ENCODE data around the gene NME9.

Gene NME9

GRCh38 chr3:138289260-138289659, 40.4 kb downstream of the NME9 start:
- Histone ChIP-seq H3K4me3 (ENCODE audit: low read length in 2 of 2) (no peak overlapping the region), H3K9ac (ENCODE audit: low read depth, low read length, poor library complexity) (no peak overlapping the region), H3K4me2 (ENCODE audit: insufficient read depth, low read length, poor library complexity, severe bottlenecking) (no peak overlapping the region), H3K27me3 (ENCODE audit: control insufficient read depth in 3 of 3, insufficient read depth in 3 of 3, low read depth in 1 of 3, low read length in 3 of 3) (no peaks in the 10 kb centered on the region), H2BK15ac (ENCODE audit: low read length) (no peak overlapping the region), H3K14ac (ENCODE audit: low read length) (no peak overlapping the region), H2AFZ (ENCODE audit: low read length) (no peak overlapping the region), H2AK5ac (ENCODE audit: low read depth, low read length) (no peak overlapping the region), H2BK120ac (ENCODE audit: low read depth, low read length) (no peak overlapping the region), H3K27ac (replicated peaks; ENCODE audit: low read length) (no peak overlapping the region), H4K8ac (ENCODE audit: low read depth, low read length) (no peak overlapping the region), H3K23ac (ENCODE audit: low read depth, low read length, poor library complexity) (no peak overlapping the region), H3K36me3 (replicated peaks in 1 of 2; ENCODE audit: control insufficient read depth in 2 of 2, insufficient read depth in 2 of 2, low read length in 2 of 2) (peaks cover 18 to 95% of the 10 kb centered on the region in 2 donors), H3K4ac (ENCODE audit: low read length) (no peak overlapping the region), H3K79me1 (ENCODE audit: low read depth, low read length) (no peaks in the 10 kb centered on the region), H3K9me3 (replicated peaks in 1 of 2; ENCODE audit: control insufficient read depth in 2 of 2, insufficient read depth in 1 of 2, low read depth in 1 of 2, low read length in 2 of 2) (no peaks in the 10 kb centered on the region), H3K18ac (ENCODE audit: low read length) (no peak overlapping the region), H2BK12ac (ENCODE audit: low read length) (no peak overlapping the region), H2BK5ac (ENCODE audit: low read length) (no peak overlapping the region), H4K91ac (ENCODE audit: low read depth, low read length, poor library complexity) (no peak overlapping the region), H3K4me1 (ENCODE audit: control insufficient read depth in 2 of 2, insufficient read depth in 1 of 2, low read depth in 1 of 2, low read length in 2 of 2) (no peaks in the 10 kb centered on the region)
- DNase-seq (ENCODE audit: low spot score), result no peak
- no CpG with 5 or more reads among the region's 2 CpGs for WGBS, 2 donors (ENCODE audit: extremely low coverage in 2 of 2, insufficient read length in 2 of 2, insufficient replicate concordance in 1 of 2)

DNA sequence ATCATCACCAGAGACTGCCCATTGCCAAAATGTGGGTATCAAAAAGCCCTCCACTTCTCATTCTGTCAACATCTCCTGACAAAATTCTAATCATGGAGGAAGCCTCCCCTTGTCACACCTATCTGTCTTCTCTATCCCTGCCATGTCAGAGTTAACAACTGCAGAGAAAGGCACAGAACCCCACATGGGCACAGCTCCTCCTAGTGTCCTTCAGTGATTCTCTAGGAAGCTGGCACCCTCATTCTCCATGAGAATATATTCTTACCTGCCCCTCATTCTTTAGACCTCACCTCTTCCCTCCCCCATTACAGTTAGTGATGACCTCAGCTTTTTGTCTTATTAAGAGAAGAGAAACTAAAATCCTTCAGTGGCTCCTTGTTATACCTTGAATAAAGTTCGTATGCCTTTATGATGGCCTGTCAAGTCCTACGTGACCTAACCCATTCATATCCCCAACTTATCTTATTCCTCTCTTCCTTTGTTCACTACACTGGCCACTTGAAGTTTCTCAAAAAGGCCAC, 44.6 kb downstream of the NME9 start:
- no peak for DNase-seq (ENCODE audit: low spot score)
- H2BK5ac ChIP-seq (ENCODE audit: low read length), result no peak overlapping the region
- no peak overlapping the region for H3K27ac ChIP-seq (replicated peaks; ENCODE audit: low read length)
- peaks cover 2% of the 10 kb centered on the region for H3K79me1 ChIP-seq (ENCODE audit: low read depth, low read length)
- WGBS, 2 donors (ENCODE audit: extremely low coverage in 2 of 2, insufficient read length in 2 of 2, insufficient replicate concordance in 1 of 2), result no CpG with 5 or more reads among the region's 2 CpGs
- H2AK5ac ChIP-seq (ENCODE audit: low read depth, low read length), result no peak overlapping the region
- H3K4me3 ChIP-seq (ENCODE audit: low read length in 2 of 2), result no peak overlapping the region
- no peaks in the 10 kb centered on the region for H3K27me3 ChIP-seq (ENCODE audit: control insufficient read depth in 3 of 3, insufficient read depth in 3 of 3, low read depth in 1 of 3, low read length in 3 of 3)
- no peak overlapping the region for H3K14ac ChIP-seq (ENCODE audit: low read length)
- no peak overlapping the region for H3K23ac ChIP-seq (ENCODE audit: low read depth, low read length, poor library complexity)
- H2BK120ac ChIP-seq (ENCODE audit: low read depth, low read length), result no peak overlapping the region
- H3K4me2 ChIP-seq (ENCODE audit: insufficient read depth, low read length, poor library complexity, severe bottlenecking), result no peak overlapping the region
- no peak overlapping the region for H3K4ac ChIP-seq (ENCODE audit: low read length)
- H3K4me1 ChIP-seq (ENCODE audit: control insufficient read depth in 2 of 2, insufficient read depth in 1 of 2, low read depth in 1 of 2, low read length in 2 of 2), result no peaks in the 10 kb centered on the region
- H3K9ac ChIP-seq (ENCODE audit: low read depth, low read length, poor library complexity), result no peak overlapping the region
- peaks cover 7 to 63% of the 10 kb centered on the region in 2 donors for H3K36me3 ChIP-seq (replicated peaks in 1 of 2; ENCODE audit: control insufficient read depth in 2 of 2, insufficient read depth in 2 of 2, low read length in 2 of 2)
- H4K8ac ChIP-seq (ENCODE audit: low read depth, low read length), result no peak overlapping the region
- H3K18ac ChIP-seq (ENCODE audit: low read length), result no peak overlapping the region
- no peaks in the 10 kb centered on the region for H3K9me3 ChIP-seq (replicated peaks in 1 of 2; ENCODE audit: control insufficient read depth in 2 of 2, insufficient read depth in 1 of 2, low read depth in 1 of 2, low read length in 2 of 2)
- H2AFZ ChIP-seq (ENCODE audit: low read length), result no peak overlapping the region
- H4K91ac ChIP-seq (ENCODE audit: low read depth, low read length, poor library complexity), result no peak overlapping the region
- no peak overlapping the region for H2BK12ac ChIP-seq (ENCODE audit: low read length)
- H2BK15ac ChIP-seq (ENCODE audit: low read length), result no peak overlapping the region

DNA sequence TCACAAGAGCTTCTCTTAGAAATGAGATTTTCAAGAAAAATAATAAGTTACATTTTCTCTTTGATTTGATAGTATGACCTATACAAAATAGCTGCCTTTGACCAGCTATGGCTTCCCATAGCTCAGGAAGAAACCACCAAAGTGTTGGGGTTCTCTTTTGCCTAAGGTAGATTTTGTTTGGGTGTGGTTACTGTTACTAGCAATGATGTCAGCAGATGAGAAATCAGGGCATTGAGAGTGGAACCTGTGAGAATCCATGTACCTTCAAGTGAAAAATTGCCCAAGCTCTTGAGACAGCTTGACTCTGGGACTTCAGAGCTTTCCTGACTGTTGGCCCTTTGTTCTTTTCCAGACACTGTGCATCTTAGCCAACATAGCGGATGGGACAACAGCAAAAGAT, 45.6 kb downstream of the NME9 start:
- Histone ChIP-seq H3K4me2 (ENCODE audit: insufficient read depth, low read length, poor library complexity, severe bottlenecking) (no peak overlapping the region), H2BK12ac (ENCODE audit: low read length) (no peak overlapping the region), H3K27ac (replicated peaks; ENCODE audit: low read length) (no peak overlapping the region), H2AK5ac (ENCODE audit: low read depth, low read length) (no peak overlapping the region), H3K4me1 (ENCODE audit: control insufficient read depth in 2 of 2, insufficient read depth in 1 of 2, low read depth in 1 of 2, low read length in 2 of 2) (no peaks in the 10 kb centered on the region), H3K27me3 (ENCODE audit: control insufficient read depth in 3 of 3, insufficient read depth in 3 of 3, low read depth in 1 of 3, low read length in 3 of 3) (no peaks in the 10 kb centered on the region), H3K4me3 (ENCODE audit: low read length in 2 of 2) (no peak overlapping the region), H2BK5ac (ENCODE audit: low read length) (no peak overlapping the region), H3K14ac (ENCODE audit: low read length) (no peak overlapping the region), H4K91ac (ENCODE audit: low read depth, low read length, poor library complexity) (no peak overlapping the region), H2AFZ (ENCODE audit: low read length) (no peak overlapping the region), H2BK120ac (ENCODE audit: low read depth, low read length) (no peak overlapping the region), H3K79me1 (ENCODE audit: low read depth, low read length) (peaks cover 2% of the 10 kb centered on the region), H3K9me3 (replicated peaks in 1 of 2; ENCODE audit: control insufficient read depth in 2 of 2, insufficient read depth in 1 of 2, low read depth in 1 of 2, low read length in 2 of 2) (no peaks in the 10 kb centered on the region), H4K8ac (ENCODE audit: low read depth, low read length) (no peak overlapping the region), H3K18ac (ENCODE audit: low read length) (no peak overlapping the region), H3K36me3 (replicated peaks in 1 of 2; ENCODE audit: control insufficient read depth in 2 of 2, insufficient read depth in 2 of 2, low read length in 2 of 2) (peaks cover 4 to 58% of the 10 kb centered on the region in 2 donors), H3K23ac (ENCODE audit: low read depth, low read length, poor library complexity) (no peak overlapping the region), H3K9ac (ENCODE audit: low read depth, low read length, poor library complexity) (no peak overlapping the region), H2BK15ac (ENCODE audit: low read length) (no peak overlapping the region), H3K4ac (ENCODE audit: low read length) (no peak overlapping the region)
- no CpG with 5 or more reads among the region's 1 CpG for WGBS, 2 donors (ENCODE audit: extremely low coverage in 2 of 2, insufficient read length in 2 of 2, insufficient replicate concordance in 1 of 2)
- DNase-seq (ENCODE audit: low spot score), result no peak

DNA sequence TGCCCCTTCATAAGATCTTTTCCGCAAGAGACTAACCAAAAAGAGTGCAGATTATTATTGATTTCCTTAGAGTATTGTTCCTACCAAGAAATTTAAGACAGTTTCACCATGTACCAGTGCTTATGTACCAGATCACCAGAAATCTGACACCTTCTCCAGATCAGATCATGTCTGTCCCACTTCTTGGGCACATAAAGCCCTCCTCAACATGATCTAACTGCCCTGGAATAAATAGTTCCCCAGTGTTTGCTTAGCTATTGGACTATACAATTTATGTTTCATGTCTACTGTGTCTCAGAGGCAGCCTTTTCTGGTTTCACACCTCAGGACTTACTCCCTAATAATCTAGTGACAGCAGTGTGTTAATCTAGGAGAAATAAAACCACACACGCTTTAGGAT, 46.8 kb downstream of the NME9 start:
- DNase-seq (ENCODE audit: low spot score), result no peak
- Histone ChIP-seq H3K4ac (ENCODE audit: low read length) (no peak overlapping the region), H3K23ac (ENCODE audit: low read depth, low read length, poor library complexity) (no peak overlapping the region), H2AFZ (ENCODE audit: low read length) (no peak overlapping the region), H2BK5ac (ENCODE audit: low read length) (no peak overlapping the region), H3K79me1 (ENCODE audit: low read depth, low read length) (peaks cover 2% of the 10 kb centered on the region), H3K4me1 (ENCODE audit: control insufficient read depth in 2 of 2, insufficient read depth in 1 of 2, low read depth in 1 of 2, low read length in 2 of 2) (no peaks in the 10 kb centered on the region), H3K27ac (replicated peaks; ENCODE audit: low read length) (no peak overlapping the region), H3K14ac (ENCODE audit: low read length) (no peak overlapping the region), H3K36me3 (replicated peaks in 1 of 2; ENCODE audit: control insufficient read depth in 2 of 2, insufficient read depth in 2 of 2, low read length in 2 of 2) (peaks cover 4 to 49% of the 10 kb centered on the region in 2 donors), H2BK12ac (ENCODE audit: low read length) (no peak overlapping the region), H3K18ac (ENCODE audit: low read length) (no peak overlapping the region), H3K4me2 (ENCODE audit: insufficient read depth, low read length, poor library complexity, severe bottlenecking) (no peak overlapping the region), H3K9me3 (replicated peaks in 1 of 2; ENCODE audit: control insufficient read depth in 2 of 2, insufficient read depth in 1 of 2, low read depth in 1 of 2, low read length in 2 of 2) (no peaks in the 10 kb centered on the region), H2AK5ac (ENCODE audit: low read depth, low read length) (no peak overlapping the region), H4K8ac (ENCODE audit: low read depth, low read length) (no peak overlapping the region), H2BK120ac (ENCODE audit: low read depth, low read length) (no peak overlapping the region), H3K27me3 (ENCODE audit: control insufficient read depth in 3 of 3, insufficient read depth in 3 of 3, low read depth in 1 of 3, low read length in 3 of 3) (no peaks in the 10 kb centered on the region), H2BK15ac (ENCODE audit: low read length) (no peak overlapping the region), H4K91ac (ENCODE audit: low read depth, low read length, poor library complexity) (no peak overlapping the region), H3K4me3 (ENCODE audit: low read length in 2 of 2) (no peak overlapping the region), H3K9ac (ENCODE audit: low read depth, low read length, poor library complexity) (no peak overlapping the region)
- WGBS, 2 donors (ENCODE audit: extremely low coverage in 2 of 2, insufficient read length in 2 of 2, insufficient replicate concordance in 1 of 2), result no CpG with 5 or more reads among the region's 2 CpGs

Measured in neuronal stem cell (in vitro differentiated cells).